ENCODE data around the gene HNRNPC.

GRCh38 chr14:21240417-21240816 lies 28.8 kb downstream of the HNRNPC start:
- TF ChIP-seq EZH2phosphoT487 (IDR thresholded peaks at IDR 0.05; ENCODE audit: borderline replicate concordance): no peak
- TF ChIP-seq, protein P1, sequence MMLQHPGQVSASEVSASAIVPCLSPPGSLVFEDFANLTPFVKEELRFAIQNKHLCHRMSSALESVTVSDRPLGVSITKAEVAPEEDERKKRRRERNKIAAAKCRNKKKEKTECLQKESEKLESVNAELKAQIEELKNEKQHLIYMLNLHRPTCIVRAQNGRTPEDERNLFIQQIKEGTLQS (IDR thresholded peaks at IDR 0.05): no peak
- TF ChIP-seq ELF1 (IDR thresholded peaks at IDR 0.05; ENCODE audit: borderline replicate concordance, low read depth): no peak
- no peak for TF ChIP-seq EZH2 (IDR thresholded peaks at IDR 0.05)

Measured in HCT116 (cell line).